Spinal cord (tissue), 10 donors: Measurements from ENCODE around the gene SLC4A4. TPM values are rescaled to one million over a fixed set of nuclear protein-coding genes. Genes with fewer than 3 reads are reported as not detected.
A peak's percentile ranks its signal among the peaks of the same experiment; 100 is the strongest.

ENCODE experiments used
- DNase-seq, 6 donors: peaks; one replicate each; pipeline versions ENCODE4 v3.0.0 to v3.0.0-alpha.2; 2013 to 2015; ENCODE audit warnings: low spot score in 6 of 6, low read depth in 4 of 6
- H3K27ac ChIP-seq: one replicate; pipeline ENCODE4 v1.5.1; 2013; ENCODE audit warnings: low read depth, low read length, control low read depth
- H3K27me3 ChIP-seq: one replicate; pipeline ENCODE4 v1.6.1; 2013; ENCODE audit warnings: low read length; ENCODE audit not compliant: control insufficient read depth, insufficient read depth
- H3K36me3 ChIP-seq: one replicate; pipeline ENCODE4 v1.6.1; 2013; ENCODE audit warnings: low read length; ENCODE audit not compliant: control insufficient read depth, insufficient read depth
- H3K4me1 ChIP-seq: one replicate; pipeline ENCODE4 v1.6.1; 2013; ENCODE audit warnings: low read length; ENCODE audit not compliant: control insufficient read depth, insufficient read depth
- H3K4me3 ChIP-seq: one replicate; pipeline ENCODE4 v1.5.1; 2013; ENCODE audit warnings: low read depth, low read length, control low read depth
- H3K9me3 ChIP-seq: one replicate; pipeline ENCODE4 v1.6.1; 2013; ENCODE audit warnings: low read length; ENCODE audit not compliant: control insufficient read depth, insufficient read depth
- WGBS: methylation state at CpG from one replicate; pipeline ENCODE4 v1.1.5; 2013; ENCODE audit warnings: missing lambda C conversion rate; ENCODE audit not compliant: insufficient coverage; 5-methylcytosine and 5-hydroxymethylcytosine counted together
- polyA plus RNA-seq, 2 donors: library from polyadenylated mRNA; unstranded; fragments of 120-200 nt; gene quantifications; one replicate each; pipeline ENCODE4 v1.2.1, GENCODE V29; 2013; ENCODE audit not compliant: insufficient read length in 2 of 2
- total RNA-seq, 2 donors: library from RNA; depleted of rRNA in 1 of 2; stranded (reverse); fragments of 120-200 nt in 1 of 2; fragments of >200 nt in 1 of 2; gene quantifications; one replicate each; pipeline versions ENCODE4 v1.2.3 to v1.2.4, GENCODE V29; 2013 to 2014
- donor health status: healthy.

Gene SLC4A4
- total and polyA plus RNA-seq, 4 donors: 67.2 to 111 (median 106) TPM

- no peak overlapping the region for H3K4me3 ChIP-seq
- no peak for DNase-seq
- 80% methylated on average over 1 of the region's 2 CpGs for WGBS
- H3K36me3 ChIP-seq: no peaks in the 10 kb centered on the region
- H3K27me3 ChIP-seq: no peaks in the 10 kb centered on the region
- H3K27ac ChIP-seq: no peak overlapping the region
- no peaks in the 10 kb centered on the region for H3K9me3 ChIP-seq
- no peaks in the 10 kb centered on the region for H3K4me1 ChIP-seq
These were observed 87.7 kb downstream of the SLC4A4 start for GRCh38 chr4:71426381-71427042.

GRCh38 chr4:71429106-71429505 lies 90.3 kb downstream of the SLC4A4 start:
- H3K36me3 ChIP-seq: no peaks in the 10 kb centered on the region
- no peaks in the 10 kb centered on the region for H3K4me1 ChIP-seq
- no CpG with 5 or more reads among the region's 2 CpGs for WGBS
- H3K27ac ChIP-seq: no peak overlapping the region
- no peak for DNase-seq
- H3K9me3 ChIP-seq: no peaks in the 10 kb centered on the region
- H3K27me3 ChIP-seq: no peaks in the 10 kb centered on the region
- no peak overlapping the region for H3K4me3 ChIP-seq

GRCh38 chr4:71429962-71430361 lies 91.1 kb downstream of the SLC4A4 start:
- H3K4me3 ChIP-seq: no peak overlapping the region
- H3K27me3 ChIP-seq: no peaks in the 10 kb centered on the region
- H3K9me3 ChIP-seq: peaks cover 2% of the 10 kb centered on the region

GRCh38 chr4:71430609-71431008 lies 91.8 kb downstream of the SLC4A4 start:
- Histone ChIP-seq H3K4me3 (no peak overlapping the region), H3K4me1 (no peaks in the 10 kb centered on the region), H3K27me3 (no peaks in the 10 kb centered on the region), H3K27ac (no peak overlapping the region), H3K36me3 (no peaks in the 10 kb centered on the region), H3K9me3 (peaks cover 2% of the 10 kb centered on the region)
- DNase-seq: no peak
- WGBS: no CpG with 5 or more reads among the region's 2 CpGs

More at GRCh38 chr4:71429962-71430361, 91.1 kb downstream of the SLC4A4 start:
- no peaks in the 10 kb centered on the region for H3K36me3 ChIP-seq
- no peak for DNase-seq
- H3K27ac ChIP-seq: no peak overlapping the region
- no peaks in the 10 kb centered on the region for H3K4me1 ChIP-seq

- H3K36me3 ChIP-seq: peaks cover 4% of the 10 kb centered on the region
- no CpG with 5 or more reads among the region's 2 CpGs for WGBS
- DNase-seq: no peak
- no peak overlapping the region for H3K4me3 ChIP-seq
- no peaks in the 10 kb centered on the region for H3K4me1 ChIP-seq
- no peaks in the 10 kb centered on the region for H3K9me3 ChIP-seq
- no peaks in the 10 kb centered on the region for H3K27me3 ChIP-seq
- no peak overlapping the region for H3K27ac ChIP-seq
These were observed 101.8 kb downstream of the SLC4A4 start for GRCh38 chr4:71440612-71441011.

- Histone ChIP-seq H3K4me3 (no peak overlapping the region), H3K27ac (no peak overlapping the region), H3K36me3 (peaks cover 4% of the 10 kb centered on the region), H3K4me1 (no peaks in the 10 kb centered on the region), H3K27me3 (no peaks in the 10 kb centered on the region), H3K9me3 (no peaks in the 10 kb centered on the region)
- peak in 1 of 6 donors; percentile 76 for DNase-seq
- WGBS: no CpG with 5 or more reads among the region's 5 CpGs
These were observed 102.7 kb downstream of the SLC4A4 start for GRCh38 chr4:71441186-71442169.

GRCh38 chr4:71442336-71442735 lies 103.5 kb downstream of the SLC4A4 start:
- Histone ChIP-seq H3K36me3 (peaks cover 4% of the 10 kb centered on the region), H3K27me3 (no peaks in the 10 kb centered on the region), H3K4me1 (no peaks in the 10 kb centered on the region), H3K27ac (no peak overlapping the region), H3K9me3 (no peaks in the 10 kb centered on the region), H3K4me3 (no peak overlapping the region)
- DNase-seq: peak in 1 of 6 donors; percentile 77
- no CpG with 5 or more reads among the region's 3 CpGs for WGBS

GRCh38 chr4:71444395-71444794 lies 105.6 kb downstream of the SLC4A4 start:
- H3K27me3 ChIP-seq: no peaks in the 10 kb centered on the region
- DNase-seq: no peak
- no peaks in the 10 kb centered on the region for H3K36me3 ChIP-seq
- WGBS: no CpG with 5 or more reads among the region's 2 CpGs
- H3K27ac ChIP-seq: no peak overlapping the region
- H3K9me3 ChIP-seq: no peaks in the 10 kb centered on the region
- H3K4me3 ChIP-seq: no peak overlapping the region
- no peaks in the 10 kb centered on the region for H3K4me1 ChIP-seq

- Histone ChIP-seq H3K27me3 (no peaks in the 10 kb centered on the region), H3K4me1 (no peaks in the 10 kb centered on the region), H3K36me3 (no peaks in the 10 kb centered on the region), H3K9me3 (no peaks in the 10 kb centered on the region), H3K27ac (no peak overlapping the region), H3K4me3 (no peak overlapping the region)
- no peak for DNase-seq
- WGBS: no CpG with 5 or more reads among the region's 2 CpGs
These were observed 107.0 kb downstream of the SLC4A4 start for GRCh38 chr4:71445811-71446210.
